DOHH2 (cell line): ENCODE data around the gene COL5A1.

Source experiments
- EZH2phosphoT487 ChIP-seq: fragments of 200-600 bp; sonication (generic); IDR thresholded peaks from 2 replicates; pipeline ENCODE4 v1.6.1; 2017; ENCODE audit warnings: borderline replicate concordance, mild to moderate bottlenecking, antibody characterized with exemption, low read length, moderate library complexity, mixed read lengths
- TF ChIP-seq, protein P1 (sequence below): fragments of 200-600 bp; sonication (generic); IDR thresholded peaks from one replicate; pipeline ENCODE4 v1.5.1; 2014; ENCODE audit warnings: antibody characterized with exemption, mild to moderate bottlenecking, low read depth, low read length; ENCODE audit not compliant: poor library complexity, severe bottlenecking

DNA sequence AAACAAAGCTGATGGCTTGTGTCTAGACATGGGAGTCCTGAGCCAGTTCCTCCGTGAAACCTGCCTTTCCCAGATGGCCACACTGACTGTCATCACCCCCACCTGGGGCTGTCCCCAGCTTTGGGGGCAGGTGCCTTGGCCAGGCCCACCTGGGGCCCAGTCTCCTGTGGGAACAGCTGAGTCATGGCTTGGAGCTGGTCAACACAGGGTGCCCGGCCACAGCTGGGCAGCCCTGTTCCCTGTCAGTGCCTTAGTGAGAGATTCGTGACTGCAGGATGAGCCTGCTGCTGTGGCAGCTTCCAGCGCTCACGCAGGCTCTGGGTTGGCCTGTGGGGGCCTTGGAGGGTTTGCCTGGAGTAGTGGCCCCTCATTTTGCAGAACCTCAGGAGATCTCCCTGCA lies 56.5 kb downstream of the COL5A1 start:
- TF ChIP-seq, protein P1, sequence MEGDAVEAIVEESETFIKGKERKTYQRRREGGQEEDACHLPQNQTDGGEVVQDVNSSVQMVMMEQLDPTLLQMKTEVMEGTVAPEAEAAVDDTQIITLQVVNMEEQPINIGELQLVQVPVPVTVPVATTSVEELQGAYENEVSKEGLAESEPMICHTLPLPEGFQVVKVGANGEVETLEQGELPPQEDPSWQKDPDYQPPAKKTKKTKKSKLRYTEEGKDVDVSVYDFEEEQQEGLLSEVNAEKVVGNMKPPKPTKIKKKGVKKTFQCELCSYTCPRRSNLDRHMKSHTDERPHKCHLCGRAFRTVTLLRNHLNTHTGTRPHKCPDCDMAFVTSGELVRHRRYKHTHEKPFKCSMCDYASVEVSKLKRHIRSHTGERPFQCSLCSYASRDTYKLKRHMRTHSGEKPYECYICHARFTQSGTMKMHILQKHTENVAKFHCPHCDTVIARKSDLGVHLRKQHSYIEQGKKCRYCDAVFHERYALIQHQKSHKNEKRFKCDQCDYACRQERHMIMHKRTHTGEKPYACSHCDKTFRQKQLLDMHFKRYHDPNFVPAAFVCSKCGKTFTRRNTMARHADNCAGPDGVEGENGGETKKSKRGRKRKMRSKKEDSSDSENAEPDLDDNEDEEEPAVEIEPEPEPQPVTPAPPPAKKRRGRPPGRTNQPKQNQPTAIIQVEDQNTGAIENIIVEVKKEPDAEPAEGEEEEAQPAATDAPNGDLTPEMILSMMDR, result no peak
- no peak for TF ChIP-seq EZH2phosphoT487
